H9 (cell line): ENCODE measurements around the gene SLC9A9. TPM values are rescaled to one million over a fixed set of nuclear protein-coding genes. Genes with fewer than 3 reads are reported as not detected.

Source experiments
- DNase-seq: peaks from one replicate; pipeline ENCODE4 v3.0.0-alpha.2; 2017
- H2AFZ ChIP-seq: one replicate; pipeline ENCODE4 v1.6.1; 2013; ENCODE audit warnings: mild to moderate bottlenecking, low read length, control low read depth, moderate library complexity
- H2AK5ac ChIP-seq: 2 replicates; pipeline ENCODE4 v1.6.1; 2013; ENCODE audit warnings: low read length, control low read depth, mixed read lengths; ENCODE audit not compliant: insufficient read length
- H2BK120ac ChIP-seq: one replicate; pipeline ENCODE4 v1.6.1; 2013; ENCODE audit warnings: low read depth, mild to moderate bottlenecking, low read length, control low read depth, inconsistent platforms; ENCODE audit not compliant: poor library complexity, severe bottlenecking
- H2BK12ac ChIP-seq: 2 replicates; pipeline ENCODE4 v1.6.1; 2013; ENCODE audit warnings: low read length, control low read depth, mixed read lengths, low read depth; ENCODE audit not compliant: insufficient read length
- H2BK15ac ChIP-seq: 2 replicates; pipeline ENCODE4 v1.6.1; 2013; ENCODE audit warnings: low read depth, low read length, control low read depth
- H2BK20ac ChIP-seq: one replicate; pipeline ENCODE4 v1.6.1; 2013; ENCODE audit warnings: low read depth, mild to moderate bottlenecking, low read length, control low read depth, inconsistent platforms; ENCODE audit not compliant: poor library complexity, severe bottlenecking
- H2BK5ac ChIP-seq: 2 replicates; pipeline ENCODE4 v1.6.1; 2013; ENCODE audit warnings: low read length, control low read depth, mixed read lengths; ENCODE audit not compliant: insufficient read length
- H3K14ac ChIP-seq: 2 replicates; pipeline ENCODE4 v1.6.1; 2013; ENCODE audit warnings: low read length, control low read depth; ENCODE audit not compliant: insufficient read depth
- H3K18ac ChIP-seq: 2 replicates; pipeline ENCODE4 v1.6.1; 2013; ENCODE audit warnings: low read depth, mild to moderate bottlenecking, mixed read lengths, low read length, control low read depth; ENCODE audit not compliant: insufficient read length
- H3K23ac ChIP-seq: 2 replicates; pipeline ENCODE4 v1.6.1; 2013; ENCODE audit warnings: low read length, control low read depth, mixed read lengths, low read depth; ENCODE audit not compliant: insufficient read length
- H3K23me2 ChIP-seq: 2 replicates; pipeline ENCODE4 v1.6.1; 2013; ENCODE audit warnings: low read depth, mild to moderate bottlenecking, mixed read lengths, low read length, control low read depth; ENCODE audit not compliant: insufficient read length, poor library complexity, severe bottlenecking
- H3K27ac ChIP-seq: 2 replicates; pipeline ENCODE4 v1.5.1; 2013; ENCODE audit warnings: low read length, control low read depth, mixed read lengths, low read depth; ENCODE audit not compliant: insufficient read length
- H3K27me3 ChIP-seq: 2 replicates; pipeline ENCODE4 v1.6.1; 2013; ENCODE audit warnings: low read length, control low read depth, inconsistent platforms; ENCODE audit not compliant: insufficient read depth
- H3K4ac ChIP-seq: 2 replicates; pipeline ENCODE4 v1.6.1; 2013; ENCODE audit warnings: low read depth, mild to moderate bottlenecking, control low read depth, inconsistent platforms, low read length, moderate library complexity
- H3K4me1 ChIP-seq: 2 replicates; pipeline ENCODE4 v1.6.1; 2013; ENCODE audit warnings: low read length, control low read depth, inconsistent platforms; ENCODE audit not compliant: insufficient read depth
- H3K4me2 ChIP-seq: 2 replicates; pipeline ENCODE4 v1.6.1; 2013; ENCODE audit warnings: low read length, control low read depth, mixed read lengths; ENCODE audit not compliant: insufficient read length, insufficient read depth
- H3K56ac ChIP-seq: 2 replicates; pipeline ENCODE4 v1.6.1; 2013; ENCODE audit warnings: low read depth, mild to moderate bottlenecking, mixed read lengths, low read length, control low read depth; ENCODE audit not compliant: insufficient read length
- H3K79me1 ChIP-seq: 2 replicates; pipeline ENCODE4 v1.6.1; 2013; ENCODE audit warnings: low read depth, mild to moderate bottlenecking, moderate library complexity, low read length, control low read depth, inconsistent platforms; ENCODE audit not compliant: insufficient read depth, poor library complexity, severe bottlenecking
- H3K79me2 ChIP-seq: 2 replicates; pipeline ENCODE4 v1.6.1; 2013; ENCODE audit warnings: low read length, control low read depth, inconsistent platforms; ENCODE audit not compliant: insufficient read depth
- H3K9ac ChIP-seq: 2 replicates; pipeline ENCODE4 v1.6.1; 2013; ENCODE audit warnings: low read length, control low read depth, mixed read lengths; ENCODE audit not compliant: insufficient read length; ENCODE audit errors: extremely low read depth
- H3K9me3 ChIP-seq: one replicate; pipeline ENCODE4 v1.6.1; 2013; ENCODE audit warnings: low read depth, low read length, inconsistent platforms; ENCODE audit not compliant: control insufficient read depth
- H3T11ph ChIP-seq: one replicate; pipeline ENCODE4 v1.6.1; 2013; ENCODE audit warnings: mild to moderate bottlenecking, low read length, control low read depth, inconsistent platforms
- H4K20me1 ChIP-seq: one replicate; pipeline ENCODE4 v1.6.1; 2013; ENCODE audit not compliant: control insufficient read depth, insufficient read length, insufficient read depth
- H4K5ac ChIP-seq: 2 replicates; pipeline ENCODE4 v1.6.1; 2013; ENCODE audit warnings: low read depth, mild to moderate bottlenecking, mixed read lengths, low read length, control low read depth; ENCODE audit not compliant: insufficient read length
- H4K8ac ChIP-seq: replicated peaks from 2 replicates; pipeline ENCODE4 v1.6.1; 2013; ENCODE audit warnings: low read length, control low read depth, mixed read lengths, low read depth; ENCODE audit not compliant: insufficient read length
- H4K91ac ChIP-seq: 2 replicates; pipeline ENCODE4 v1.6.1; 2013; ENCODE audit warnings: low read depth, mild to moderate bottlenecking, moderate library complexity, mixed read lengths, low read length, control low read depth; ENCODE audit not compliant: insufficient read length
- H3K27ac Mint-ChIP-seq, 3 experiments: 2 replicates in 2 of 3; 3 replicates in 1 of 3; pipeline ENCODE4 v1.8.0; 2020 to 2021; ENCODE audit warnings: mixed read lengths in 3 of 3, mild to moderate bottlenecking in 1 of 3, moderate library complexity in 1 of 3
- H3K27me3 Mint-ChIP-seq: 2 replicates; pipeline ENCODE4 v1.8.0; 2021; ENCODE audit warnings: low read depth, mild to moderate bottlenecking, moderate library complexity, mixed read lengths
- H3K36me3 Mint-ChIP-seq, 3 experiments: 2 replicates in 2 of 3; 3 replicates in 1 of 3; pipeline ENCODE4 v1.8.0; 2020 to 2021; ENCODE audit warnings: low read depth in 3 of 3, mixed read lengths in 3 of 3; ENCODE audit not compliant: insufficient read depth in 1 of 3
- H3K4me1 Mint-ChIP-seq, 2 experiments: 2 replicates each; pipeline ENCODE4 v1.8.0; 2020; ENCODE audit warnings: mixed read lengths in 2 of 2
- H3K4me3 Mint-ChIP-seq, 2 experiments: 2 replicates in 1 of 2; 3 replicates in 1 of 2; pipeline ENCODE4 v1.8.0; 2020 to 2021; ENCODE audit warnings: mild to moderate bottlenecking in 2 of 2, mixed read lengths in 2 of 2, moderate library complexity in 1 of 2
- H3K9me3 Mint-ChIP-seq, 2 experiments: 2 replicates in 1 of 2; 3 replicates in 1 of 2; pipeline ENCODE4 v1.8.0; 2020; ENCODE audit warnings: mild to moderate bottlenecking in 2 of 2, mixed read lengths in 2 of 2, moderate library complexity in 1 of 2
- CTCF ChIP-seq: fragments of 200-600 bp; sonication (generic); conservative IDR thresholded peaks from 3 replicates; pipeline ENCODE4 v1.8.0; 2021; ENCODE audit warnings: antibody characterized with exemption, mild to moderate bottlenecking
- WGBS: extraction: QIAGEN DNeasy Blood & Tissue Kit; methylation state at CpG from one replicate; pipeline ENCODE4 v1.1.7; 2013; ENCODE audit warnings: missing lambda C conversion rate, low lambda C conversion rate, mixed read lengths; ENCODE audit not compliant: insufficient read length; ENCODE audit errors: extremely low coverage; 5-methylcytosine and 5-hydroxymethylcytosine counted together
- total RNA-seq: library from RNA; stranded (reverse); gene quantifications from 2 replicates; pipeline ENCODE4 v1.2.1, GENCODE V29; 2021

The SLC9A9 gene
- total RNA-seq, 1 experiment from 2014 or later = 0.35 TPM

- Histone ChIP-seq H4K91ac (no peak overlapping the region), H3K56ac (no peak overlapping the region), H3K79me1 (no peaks in the 10 kb centered on the region), H3K14ac (no peak overlapping the region), H2AFZ (no peak overlapping the region), H3K4me1 (peaks cover 3% of the 10 kb centered on the region; the same call in 1 of the 2 replicates), H3K79me2 (no peaks in the 10 kb centered on the region), H2BK120ac (no peak overlapping the region), H2BK12ac (no peak overlapping the region), H2BK20ac (no peak overlapping the region), H3K9ac (no peak overlapping the region), H2BK5ac (no peak overlapping the region), H3K27me3 (no peaks in the 10 kb centered on the region), H3K4me2 (no peak overlapping the region), H4K8ac (no peak overlapping the region), H4K5ac (no peak overlapping the region), H2BK15ac (no peak overlapping the region), H3T11ph (no peak overlapping the region), H3K9me3 (no peaks in the 10 kb centered on the region), H3K27ac (no peak overlapping the region), H3K23me2 (no peaks in the 10 kb centered on the region), H3K23ac (no peak overlapping the region), H3K18ac (no peak overlapping the region), H2AK5ac (no peak overlapping the region), H4K20me1 (no peaks in the 10 kb centered on the region), H3K4ac (no peak overlapping the region)
- no peak overlapping the region for H3K27ac Mint-ChIP-seq
- no peaks in the 10 kb centered on the region; the same call in 1 of the 2 replicates for H3K27me3 Mint-ChIP-seq
- no CpG with 5 or more reads among the region's 2 CpGs for WGBS
- H3K9me3 Mint-ChIP-seq = peaks cover 0 to 2% of the 10 kb centered on the region in 2 experiments; a peak in 1 of 5 replicates
- TF ChIP-seq CTCF = no peak
- no peaks in the 10 kb centered on the region for H3K36me3 Mint-ChIP-seq
- no peak overlapping the region for H3K4me3 Mint-ChIP-seq
- no peak for DNase-seq
- H3K4me1 Mint-ChIP-seq = peaks cover 5 to 9% of the 10 kb centered on the region in 2 experiments
Observed at GRCh38 chr3:143333367-143333766, 514.9 kb downstream of the SLC9A9 start.
